ENCODE results near the gene CDX4. TPM values are rescaled to one million over a fixed set of nuclear protein-coding genes. Genes with fewer than 3 reads are reported as not detected.
"Not testable (repeated sequence)": the region's sequence is repeated elsewhere in the genome, so short reads cannot be mapped to it uniquely, and the experiment has no call there.

CDX4 gene
- total and polyA plus RNA-seq, 5 donors from 2014 or later = not detected

DNA sequence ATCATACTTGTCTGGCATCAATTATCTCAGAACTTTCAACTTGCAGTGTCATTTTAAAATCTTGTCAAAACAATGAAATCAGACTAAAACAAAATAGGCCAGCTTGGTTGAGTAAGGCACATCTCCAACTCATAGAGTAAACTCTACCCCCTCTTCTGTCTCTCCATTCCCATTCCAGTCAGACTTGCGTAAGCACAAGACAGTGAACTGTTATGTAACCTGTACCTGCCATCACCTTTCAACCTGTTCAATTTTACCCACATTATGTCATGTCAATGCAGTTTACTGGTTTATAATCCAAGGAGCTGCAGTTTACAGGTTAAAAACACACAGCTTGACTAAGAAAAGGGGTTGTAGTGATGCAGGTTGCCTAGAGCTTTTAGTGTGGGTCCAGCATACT lies 8.3 kb downstream of the CDX4 start:
- Mint-ChIP-seq H3K27ac (no peak overlapping the region), H3K9me3 (peaks cover 0 to 1% (median 0%) of the 10 kb centered on the region in 7 donors)

DNA sequence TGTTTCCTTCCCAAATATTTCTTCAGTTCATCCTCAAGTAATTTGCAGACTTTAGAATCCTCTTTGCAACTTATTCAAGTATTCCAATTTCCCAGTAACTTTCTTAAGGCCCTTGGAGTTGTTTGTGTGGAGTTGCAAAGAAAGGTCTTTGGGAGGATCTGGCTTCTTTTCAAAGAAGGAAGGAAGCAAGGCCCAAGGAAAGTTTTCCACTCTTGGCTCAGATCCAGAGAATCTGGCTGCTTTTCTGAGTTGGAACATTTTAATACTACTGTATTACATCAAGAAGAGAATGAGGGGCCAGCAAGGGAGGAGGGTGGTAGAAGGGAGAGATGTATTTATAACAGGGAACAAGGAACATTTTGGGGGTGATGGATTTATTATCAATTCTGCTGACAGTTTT lies 10.5 kb downstream of the CDX4 start:
- ATAC-seq (ENCODE audit: low read depth in 2 of 2) = no peak
- Mint-ChIP-seq H3K9me3 (peaks cover 0 to 1% (median 0%) of the 10 kb centered on the region in 7 donors), H3K27me3 (no peaks in the 10 kb centered on the region), H3K4me1 (no peaks in the 10 kb centered on the region), H3K27ac (no peak overlapping the region), H3K4me3 (no peak overlapping the region), H3K36me3 (no peaks in the 10 kb centered on the region)
- no peak for DNase-seq
- H3K27ac ChIP-seq (ENCODE audit: insufficient read depth, low read length, poor library complexity, severe bottlenecking) = no peak overlapping the region
- H3K9me3 ChIP-seq (ENCODE audit: control insufficient read depth in 2 of 2, low read length in 2 of 2) = no peaks in the 10 kb centered on the region
- H3K36me3 ChIP-seq (ENCODE audit: control insufficient read depth, insufficient read depth, low read length) = no peaks in the 10 kb centered on the region
- no peaks in the 10 kb centered on the region for H3K27me3 ChIP-seq (ENCODE audit: control insufficient read depth, insufficient read depth, low read length)
- no peak overlapping the region for H3K4me3 ChIP-seq (ENCODE audit: low read depth, low read length)
- H3K4me1 ChIP-seq (ENCODE audit: control insufficient read depth, insufficient read depth, low read length, poor library complexity, severe bottlenecking) = no peaks in the 10 kb centered on the region

More for the DNA sequence above, 8.3 kb downstream of the CDX4 start:
- ATAC-seq (ENCODE audit: low read depth in 2 of 2) (no peak), DNase-seq (no peak)
- no peaks in the 10 kb centered on the region for H3K4me1 ChIP-seq (ENCODE audit: control insufficient read depth, insufficient read depth, low read length, poor library complexity, severe bottlenecking)
- no peaks in the 10 kb centered on the region for H3K36me3 Mint-ChIP-seq
- no peaks in the 10 kb centered on the region for H3K4me1 Mint-ChIP-seq
- H3K4me3 Mint-ChIP-seq = no peak overlapping the region
- no peaks in the 10 kb centered on the region for H3K36me3 ChIP-seq (ENCODE audit: control insufficient read depth, insufficient read depth, low read length)
- H3K4me3 ChIP-seq (ENCODE audit: low read depth, low read length) = no peak overlapping the region
- H3K9me3 ChIP-seq (ENCODE audit: control insufficient read depth in 2 of 2, low read length in 2 of 2) = no peaks in the 10 kb centered on the region
- peaks cover 4% of the 10 kb centered on the region for H3K27me3 Mint-ChIP-seq
- no peak overlapping the region for H3K27ac ChIP-seq (ENCODE audit: insufficient read depth, low read length, poor library complexity, severe bottlenecking)
- no peaks in the 10 kb centered on the region for H3K27me3 ChIP-seq (ENCODE audit: control insufficient read depth, insufficient read depth, low read length)

DNA sequence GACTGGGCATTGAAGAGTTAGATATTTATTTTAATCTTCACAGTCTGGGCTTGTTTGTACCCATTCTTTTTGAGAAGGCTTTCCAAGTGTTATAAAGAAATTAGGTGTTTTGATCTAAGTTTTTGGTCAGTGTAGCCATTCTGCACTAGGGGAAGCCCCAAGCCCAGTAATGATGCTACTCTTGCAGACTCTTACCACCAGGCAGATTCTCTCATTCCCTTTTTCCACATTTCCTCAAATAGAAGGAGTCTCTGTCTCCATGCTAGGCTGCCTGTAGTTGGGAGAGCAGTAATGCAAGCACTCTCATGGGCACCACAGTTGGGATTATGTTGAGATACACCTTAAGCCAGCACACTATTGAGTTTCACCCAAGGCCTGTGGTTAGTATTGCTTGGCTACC lies 21.5 kb downstream of the CDX4 start:
- no peak for DNase-seq
- H3K4me3 ChIP-seq (ENCODE audit: low read depth, low read length) = no peak overlapping the region
- no peaks in the 10 kb centered on the region for H3K36me3 ChIP-seq (ENCODE audit: control insufficient read depth, insufficient read depth, low read length)
- no peaks in the 10 kb centered on the region for H3K36me3 Mint-ChIP-seq
- H3K27ac Mint-ChIP-seq = no peak overlapping the region
- peaks cover 5% of the 10 kb centered on the region for H3K27me3 Mint-ChIP-seq
- H3K4me3 Mint-ChIP-seq = no peak overlapping the region
- H3K9me3 ChIP-seq (ENCODE audit: control insufficient read depth in 2 of 2, low read length in 2 of 2) = peaks cover 0 to 2% of the 10 kb centered on the region in 2 experiments
- peaks cover 0 to 5% (median 0%) of the 10 kb centered on the region in 7 donors for H3K9me3 Mint-ChIP-seq
- H3K4me1 ChIP-seq (ENCODE audit: control insufficient read depth, insufficient read depth, low read length, poor library complexity, severe bottlenecking) = no peaks in the 10 kb centered on the region
- no peaks in the 10 kb centered on the region for H3K4me1 Mint-ChIP-seq
- H3K27me3 ChIP-seq (ENCODE audit: control insufficient read depth, insufficient read depth, low read length) = no peaks in the 10 kb centered on the region
- H3K27ac ChIP-seq (ENCODE audit: insufficient read depth, low read length, poor library complexity, severe bottlenecking) = no peak overlapping the region
- no peak for ATAC-seq (ENCODE audit: low read depth in 2 of 2)

DNA sequence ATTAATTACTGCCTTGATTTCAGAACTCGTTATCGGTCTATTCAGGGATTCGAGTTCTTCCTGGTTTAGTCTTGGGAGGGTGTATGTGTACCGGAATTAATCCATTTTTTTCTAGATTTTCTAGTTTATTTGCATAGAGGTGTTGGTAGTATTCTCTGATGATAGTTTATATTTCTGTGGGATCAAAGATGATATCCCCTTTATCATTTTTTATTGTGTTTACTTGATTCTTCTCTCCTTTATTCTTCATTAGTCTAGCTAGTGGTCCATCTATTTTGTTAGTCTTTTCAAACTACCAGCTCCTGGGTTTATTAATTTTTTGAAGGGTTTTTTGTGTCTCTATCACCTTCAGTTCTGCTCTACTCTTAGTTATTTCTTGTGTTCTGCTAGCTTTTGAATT lies 32.1 kb downstream of the CDX4 start:
- no peak overlapping the region for H3K4me3 ChIP-seq (ENCODE audit: low read depth, low read length)
- peak overlapping the region in 1 of 4 donors; percentile 71 for H3K4me3 Mint-ChIP-seq

DNA sequence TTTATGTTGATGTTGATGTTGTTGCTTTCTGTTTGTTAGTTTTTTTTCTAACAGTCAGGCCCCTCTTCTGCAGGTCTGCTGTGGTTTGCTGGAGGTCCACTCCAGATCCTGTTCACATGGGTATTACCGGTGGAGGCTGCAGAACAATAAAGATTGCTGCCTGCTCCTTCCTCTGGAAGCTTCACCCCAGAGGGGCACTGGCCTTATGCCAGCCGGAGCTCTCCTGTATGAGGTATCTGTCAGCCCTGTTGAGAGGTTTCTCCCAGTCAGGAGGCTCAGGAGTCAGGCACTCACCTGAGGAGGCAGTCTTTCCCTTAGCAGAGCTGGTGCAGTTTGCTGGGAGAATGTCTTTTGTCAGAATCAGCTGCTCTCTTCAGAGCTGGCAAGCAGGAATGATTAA lies 34.7 kb downstream of the CDX4 start:
- Mint-ChIP-seq H3K9me3 (peaks cover 0 to 13% (median 5%) of the 10 kb centered on the region in 7 donors), H3K4me3 (no peak overlapping the region), H3K27ac (no peak overlapping the region), H3K36me3 (no peaks in the 10 kb centered on the region), H3K4me1 (no peaks in the 10 kb centered on the region), H3K27me3 (no peaks in the 10 kb centered on the region)
- Histone ChIP-seq H3K27me3 (ENCODE audit: control insufficient read depth, insufficient read depth, low read length) (no peaks in the 10 kb centered on the region), H3K4me3 (ENCODE audit: low read depth, low read length) (no peak overlapping the region), H3K9me3 (ENCODE audit: control insufficient read depth in 2 of 2, low read length in 2 of 2) (no peaks in the 10 kb centered on the region), H3K36me3 (ENCODE audit: control insufficient read depth, insufficient read depth, low read length) (no peaks in the 10 kb centered on the region), H3K4me1 (ENCODE audit: control insufficient read depth, insufficient read depth, low read length, poor library complexity, severe bottlenecking) (no peaks in the 10 kb centered on the region), H3K27ac (ENCODE audit: insufficient read depth, low read length, poor library complexity, severe bottlenecking) (no peak overlapping the region)
- no peak for DNase-seq
- ATAC-seq (ENCODE audit: low read depth in 2 of 2) = no peak

More for the DNA sequence above, 32.1 kb downstream of the CDX4 start:
- Mint-ChIP-seq H3K27me3 (no peaks in the 10 kb centered on the region), H3K9me3 (peaks cover 0 to 11% (median 5%) of the 10 kb centered on the region in 7 donors), H3K36me3 (no peaks in the 10 kb centered on the region), H3K27ac (no peak overlapping the region), H3K4me1 (no peaks in the 10 kb centered on the region)
- no peak for DNase-seq
- Histone ChIP-seq H3K4me1 (ENCODE audit: control insufficient read depth, insufficient read depth, low read length, poor library complexity, severe bottlenecking) (no peaks in the 10 kb centered on the region), H3K27ac (ENCODE audit: insufficient read depth, low read length, poor library complexity, severe bottlenecking) (no peak overlapping the region), H3K9me3 (ENCODE audit: control insufficient read depth in 2 of 2, low read length in 2 of 2) (no peaks in the 10 kb centered on the region), H3K27me3 (ENCODE audit: control insufficient read depth, insufficient read depth, low read length) (no peaks in the 10 kb centered on the region), H3K36me3 (ENCODE audit: control insufficient read depth, insufficient read depth, low read length) (no peaks in the 10 kb centered on the region)
- ATAC-seq (ENCODE audit: low read depth in 2 of 2) = no peak

DNA sequence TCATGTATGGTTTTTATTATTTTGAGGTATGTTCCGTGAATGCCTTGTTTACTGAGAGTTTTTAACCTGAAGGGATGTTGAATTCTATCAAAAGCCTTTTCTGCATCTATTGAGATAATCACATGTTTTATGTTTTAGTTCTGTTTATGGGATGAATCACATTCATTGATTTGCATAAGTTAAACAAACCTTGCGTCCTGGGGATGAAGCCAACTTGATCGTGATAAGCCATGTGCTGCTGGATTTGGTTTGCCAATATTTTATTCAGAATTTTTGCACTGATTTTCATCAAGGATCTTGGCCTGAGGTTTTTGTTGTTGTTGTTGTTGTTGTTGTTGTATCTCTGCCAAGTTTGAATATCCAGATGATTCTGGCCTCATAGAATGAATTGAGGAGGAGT lies 43.8 kb downstream of the CDX4 start:
- DNase-seq (no peak), ATAC-seq (ENCODE audit: low read depth in 2 of 2) (no peak)
- H3K4me3 ChIP-seq (ENCODE audit: low read depth, low read length) = no peak overlapping the region
- H3K27me3 ChIP-seq (ENCODE audit: control insufficient read depth, insufficient read depth, low read length) = no peaks in the 10 kb centered on the region
- Mint-ChIP-seq H3K36me3 (no peaks in the 10 kb centered on the region), H3K4me3 (no peak overlapping the region), H3K9me3 (peaks cover 0 to 5% (median 3%) of the 10 kb centered on the region in 7 donors), H3K27ac (no peak overlapping the region), H3K4me1 (no peaks in the 10 kb centered on the region), H3K27me3 (no peaks in the 10 kb centered on the region)
- H3K4me1 ChIP-seq (ENCODE audit: control insufficient read depth, insufficient read depth, low read length, poor library complexity, severe bottlenecking) = no peaks in the 10 kb centered on the region
- peaks cover 0 to 2% of the 10 kb centered on the region in 2 experiments for H3K9me3 ChIP-seq (ENCODE audit: control insufficient read depth in 2 of 2, low read length in 2 of 2)
- no peaks in the 10 kb centered on the region for H3K36me3 ChIP-seq (ENCODE audit: control insufficient read depth, insufficient read depth, low read length)
- no peak overlapping the region for H3K27ac ChIP-seq (ENCODE audit: insufficient read depth, low read length, poor library complexity, severe bottlenecking)

DNA sequence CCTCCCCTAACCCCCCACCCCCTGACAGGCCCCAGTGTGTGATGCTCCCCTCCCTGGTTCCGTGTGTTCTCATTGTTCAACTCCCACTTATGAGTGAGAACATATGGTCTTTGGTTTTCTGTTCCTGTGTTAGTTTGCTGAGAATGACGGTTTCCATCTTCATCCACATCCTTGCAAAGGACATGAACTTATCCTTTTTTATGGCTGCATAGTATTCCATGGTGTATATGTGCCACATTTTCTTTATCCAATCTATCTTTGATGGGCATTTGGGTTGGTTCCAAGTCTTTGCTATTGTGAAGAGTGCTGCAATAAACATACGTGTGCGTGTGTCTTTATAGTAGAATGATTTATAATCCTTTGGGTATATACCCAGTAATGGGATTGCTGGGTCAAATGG lies 45.3 kb downstream of the CDX4 start:
- not testable (repeated sequence) for ATAC-seq (ENCODE audit: low read depth in 2 of 2); H3K27ac Mint-ChIP-seq; H3K4me1 Mint-ChIP-seq; DNase-seq; H3K27me3 Mint-ChIP-seq; H3K4me3 ChIP-seq (ENCODE audit: low read depth, low read length); H3K4me3 Mint-ChIP-seq; H3K4me1 ChIP-seq (ENCODE audit: control insufficient read depth, insufficient read depth, low read length, poor library complexity, severe bottlenecking); H3K36me3 ChIP-seq (ENCODE audit: control insufficient read depth, insufficient read depth, low read length); H3K36me3 Mint-ChIP-seq; H3K27me3 ChIP-seq (ENCODE audit: control insufficient read depth, insufficient read depth, low read length); H3K9me3 Mint-ChIP-seq; H3K27ac ChIP-seq (ENCODE audit: insufficient read depth, low read length, poor library complexity, severe bottlenecking); H3K9me3 ChIP-seq (ENCODE audit: control insufficient read depth in 2 of 2, low read length in 2 of 2)
